Measurements from ENCODE around the gene CSMD2. TPM values are rescaled to one million over a fixed set of nuclear protein-coding genes. Genes with fewer than 3 reads are reported as not detected.

The CSMD2 gene
- polyA plus RNA-seq, 1 donor, result 0.36 TPM

DNA sequence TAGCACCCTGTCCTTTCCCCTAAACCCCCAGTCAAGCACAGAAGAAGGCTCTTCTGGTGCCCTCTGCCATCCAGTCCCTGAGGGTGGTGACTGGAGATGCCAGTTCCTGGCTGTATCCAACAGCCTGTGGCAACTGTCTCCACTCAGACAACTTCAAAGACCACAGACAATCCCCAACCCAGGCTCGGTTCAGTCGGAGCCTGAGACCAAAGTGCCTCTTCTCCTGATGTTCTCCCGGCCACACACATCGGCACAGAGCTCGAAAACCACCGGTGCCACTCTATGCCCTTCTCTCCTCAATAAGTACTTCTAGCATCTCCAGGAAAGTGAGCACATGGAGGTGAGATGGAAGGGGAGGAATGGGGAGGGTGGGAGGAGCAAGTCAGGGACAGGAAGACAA is 340.7 kb downstream of the CSMD2 start:
- WGBS (ENCODE audit: insufficient coverage, low lambda C conversion rate), result no CpG with 5 or more reads among the region's 6 CpGs
- no peaks in the 10 kb centered on the region for H3K27me3 ChIP-seq (ENCODE audit: control insufficient read depth, insufficient read depth, low read length)
- H3K4me3 ChIP-seq (ENCODE audit: low read length), result no peak overlapping the region
- H3K36me3 ChIP-seq (ENCODE audit: control insufficient read depth, insufficient read depth, low read length), result no peaks in the 10 kb centered on the region
- no peaks in the 10 kb centered on the region for H3K4me1 ChIP-seq (ENCODE audit: control insufficient read depth, insufficient read depth, low read length)
- no peaks in the 10 kb centered on the region for H3K9me3 ChIP-seq (ENCODE audit: control insufficient read depth, low read depth, low read length)
- DNase-seq, result no peak
- no peak overlapping the region for H3K27ac ChIP-seq (ENCODE audit: low read length)

DNA sequence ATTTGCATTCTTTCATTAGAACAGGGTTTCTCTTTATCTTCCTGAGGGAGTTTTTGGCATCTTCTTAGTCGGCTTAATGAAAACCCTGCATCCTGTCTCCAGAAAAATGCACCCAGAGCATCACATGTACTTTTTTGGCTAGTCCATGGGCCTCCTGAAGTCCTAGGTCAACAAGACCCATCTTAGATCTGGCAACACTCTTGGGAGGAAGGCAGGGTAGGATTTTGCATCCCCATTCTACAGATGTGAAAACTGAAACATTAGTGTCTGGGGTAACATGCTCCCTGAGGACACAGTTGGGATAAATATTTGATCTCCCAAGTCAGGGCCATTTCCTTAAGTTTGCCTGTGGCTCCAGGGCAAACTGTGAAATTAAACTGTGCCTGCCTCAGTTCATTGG is 341.2 kb downstream of the CSMD2 start:
- no CpG with 5 or more reads among the region's 1 CpG for WGBS (ENCODE audit: insufficient coverage, low lambda C conversion rate)
- no peaks in the 10 kb centered on the region for H3K9me3 ChIP-seq (ENCODE audit: control insufficient read depth, low read depth, low read length)
- H3K27me3 ChIP-seq (ENCODE audit: control insufficient read depth, insufficient read depth, low read length), result no peaks in the 10 kb centered on the region
- no peaks in the 10 kb centered on the region for H3K36me3 ChIP-seq (ENCODE audit: control insufficient read depth, insufficient read depth, low read length)
- H3K27ac ChIP-seq (ENCODE audit: low read length), result no peak overlapping the region
- H3K4me3 ChIP-seq (ENCODE audit: low read length), result no peak overlapping the region
- no peak for DNase-seq
- H3K4me1 ChIP-seq (ENCODE audit: control insufficient read depth, insufficient read depth, low read length), result no peaks in the 10 kb centered on the region

DNA sequence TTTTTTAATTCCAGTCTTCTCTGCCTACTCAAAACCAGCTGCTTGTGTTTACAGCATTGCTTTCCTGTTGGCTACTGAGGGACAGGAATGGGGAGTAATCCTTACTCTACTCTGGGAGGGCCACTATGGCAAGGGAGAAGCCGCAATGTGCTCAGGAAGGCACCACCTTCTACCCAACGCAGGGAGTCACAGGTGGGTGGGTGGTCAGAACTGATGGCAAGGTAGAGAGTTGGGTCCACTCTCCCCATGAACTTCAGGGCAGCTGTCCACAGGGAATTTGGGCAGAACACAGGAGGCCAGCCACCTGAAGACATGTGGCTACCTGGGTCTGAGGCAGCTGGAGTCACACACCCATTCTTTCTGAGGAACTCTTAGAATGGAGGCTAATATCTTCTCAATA is 341.6 kb downstream of the CSMD2 start:
- no peak overlapping the region for H3K4me3 ChIP-seq (ENCODE audit: low read length)
- no peaks in the 10 kb centered on the region for H3K27me3 ChIP-seq (ENCODE audit: control insufficient read depth, insufficient read depth, low read length)
- no peaks in the 10 kb centered on the region for H3K9me3 ChIP-seq (ENCODE audit: control insufficient read depth, low read depth, low read length)
- H3K27ac ChIP-seq (ENCODE audit: low read length), result no peak overlapping the region
- WGBS (ENCODE audit: insufficient coverage, low lambda C conversion rate), result no CpG with 5 or more reads among the region's 2 CpGs
- no peaks in the 10 kb centered on the region for H3K36me3 ChIP-seq (ENCODE audit: control insufficient read depth, insufficient read depth, low read length)
- no peak for DNase-seq
- H3K4me1 ChIP-seq (ENCODE audit: control insufficient read depth, insufficient read depth, low read length), result no peaks in the 10 kb centered on the region

DNA sequence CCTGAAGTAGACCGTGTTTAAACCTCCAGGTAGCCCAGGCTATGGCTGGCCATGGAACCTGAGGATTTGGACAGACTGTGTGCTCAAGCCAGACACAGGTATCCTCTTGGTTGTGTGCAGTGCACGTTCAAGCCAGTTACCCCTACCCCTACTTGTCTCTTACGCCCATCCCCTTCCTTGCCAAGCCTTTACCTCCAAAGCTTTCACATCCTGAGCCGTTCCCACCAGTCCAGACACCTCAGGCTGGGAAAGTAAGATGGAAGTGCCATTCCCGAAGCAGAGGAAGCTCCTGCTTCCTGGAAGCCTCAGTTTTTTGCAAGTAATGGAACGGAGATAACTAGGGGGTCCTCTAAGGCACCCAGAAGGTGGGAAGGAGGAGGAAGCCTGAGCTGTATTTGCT is 342.6 kb downstream of the CSMD2 start:
- no CpG with 5 or more reads among the region's 6 CpGs for WGBS (ENCODE audit: insufficient coverage, low lambda C conversion rate)

DNA sequence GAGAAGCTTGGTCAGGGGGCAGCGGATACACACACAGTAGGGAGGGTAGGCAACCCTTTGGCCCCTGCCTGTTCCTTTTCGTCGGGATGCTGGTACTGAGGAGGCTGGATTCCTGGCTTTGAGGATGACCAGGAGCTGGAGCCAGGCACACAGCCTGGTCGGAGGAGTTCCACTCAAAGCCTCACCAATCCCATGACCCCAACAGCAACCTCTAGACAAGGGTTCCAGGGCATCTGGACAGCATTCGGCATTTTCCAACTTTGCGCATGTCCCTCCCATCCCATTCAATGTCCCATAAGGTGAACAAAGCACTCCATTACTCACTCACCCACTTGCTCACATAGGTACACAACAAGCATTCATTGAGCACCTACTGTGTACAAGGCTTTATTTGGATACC is 343.7 kb downstream of the CSMD2 start:
- H3K27ac ChIP-seq (ENCODE audit: low read length), result no peak overlapping the region
- H3K9me3 ChIP-seq (ENCODE audit: control insufficient read depth, low read depth, low read length), result no peaks in the 10 kb centered on the region
- no peak overlapping the region for H3K4me3 ChIP-seq (ENCODE audit: low read length)
- no peak for DNase-seq
- H3K4me1 ChIP-seq (ENCODE audit: control insufficient read depth, insufficient read depth, low read length), result no peaks in the 10 kb centered on the region
- H3K36me3 ChIP-seq (ENCODE audit: control insufficient read depth, insufficient read depth, low read length), result no peaks in the 10 kb centered on the region
- H3K27me3 ChIP-seq (ENCODE audit: control insufficient read depth, insufficient read depth, low read length), result no peaks in the 10 kb centered on the region
- no CpG with 5 or more reads among the region's 6 CpGs for WGBS (ENCODE audit: insufficient coverage, low lambda C conversion rate)

More for the DNA sequence above, 342.6 kb downstream of the CSMD2 start:
- Histone ChIP-seq H3K4me1 (ENCODE audit: control insufficient read depth, insufficient read depth, low read length) (no peaks in the 10 kb centered on the region), H3K9me3 (ENCODE audit: control insufficient read depth, low read depth, low read length) (no peaks in the 10 kb centered on the region), H3K27ac (ENCODE audit: low read length) (no peak overlapping the region), H3K36me3 (ENCODE audit: control insufficient read depth, insufficient read depth, low read length) (no peaks in the 10 kb centered on the region), H3K27me3 (ENCODE audit: control insufficient read depth, insufficient read depth, low read length) (no peaks in the 10 kb centered on the region), H3K4me3 (ENCODE audit: low read length) (no peak overlapping the region)
- no peak for DNase-seq

DNA sequence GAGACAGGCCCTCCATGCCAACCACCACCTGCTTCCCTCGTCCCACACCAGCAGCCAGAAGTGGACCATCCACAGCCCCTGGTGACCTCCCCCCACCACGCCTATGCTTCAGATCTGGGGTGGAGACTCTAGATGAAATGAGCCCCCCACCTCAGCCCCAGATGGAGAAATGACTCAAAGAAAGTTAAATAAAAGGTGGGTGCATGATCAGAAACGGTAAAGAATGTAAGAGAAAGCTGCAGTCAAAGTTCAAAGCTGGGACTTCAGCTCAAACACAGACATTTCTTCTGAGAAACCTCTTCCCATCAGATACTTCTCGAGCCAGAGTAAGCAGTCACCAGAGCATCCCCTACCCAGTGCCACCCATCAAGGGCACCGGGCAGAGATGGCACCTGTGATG is 344.2 kb downstream of the CSMD2 start:
- Histone ChIP-seq H3K36me3 (ENCODE audit: control insufficient read depth, insufficient read depth, low read length) (no peaks in the 10 kb centered on the region), H3K9me3 (ENCODE audit: control insufficient read depth, low read depth, low read length) (no peaks in the 10 kb centered on the region), H3K27me3 (ENCODE audit: control insufficient read depth, insufficient read depth, low read length) (no peaks in the 10 kb centered on the region), H3K4me1 (ENCODE audit: control insufficient read depth, insufficient read depth, low read length) (no peaks in the 10 kb centered on the region), H3K4me3 (ENCODE audit: low read length) (no peak overlapping the region), H3K27ac (ENCODE audit: low read length) (no peak overlapping the region)
- no CpG with 5 or more reads among the region's 5 CpGs for WGBS (ENCODE audit: insufficient coverage, low lambda C conversion rate)
- no peak for DNase-seq

DNA sequence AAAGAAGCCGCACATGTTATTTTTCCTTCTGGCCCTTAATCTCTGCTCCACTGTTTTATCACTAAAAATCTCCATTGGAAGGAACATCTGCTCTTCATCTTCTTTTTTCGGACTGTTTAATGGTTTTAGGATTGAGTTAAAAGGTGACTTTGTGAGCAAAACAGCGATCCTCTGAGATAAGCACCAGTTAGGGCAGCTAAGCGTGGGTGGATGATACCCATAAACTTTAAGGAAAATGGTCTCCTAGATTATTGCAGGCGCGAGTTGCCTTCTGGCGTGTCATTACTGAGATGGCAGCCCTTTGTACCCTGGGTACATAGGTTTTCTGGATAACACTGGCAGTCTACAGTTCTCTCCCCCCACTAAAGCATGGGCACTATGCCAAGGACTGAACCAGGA is 345.1 kb downstream of the CSMD2 start:
- no peak for DNase-seq
- H3K36me3 ChIP-seq (ENCODE audit: control insufficient read depth, insufficient read depth, low read length), result no peaks in the 10 kb centered on the region
- no peaks in the 10 kb centered on the region for H3K27me3 ChIP-seq (ENCODE audit: control insufficient read depth, insufficient read depth, low read length)
- H3K4me1 ChIP-seq (ENCODE audit: control insufficient read depth, insufficient read depth, low read length), result no peaks in the 10 kb centered on the region
- no peak overlapping the region for H3K27ac ChIP-seq (ENCODE audit: low read length)
- no peak overlapping the region for H3K4me3 ChIP-seq (ENCODE audit: low read length)
- H3K9me3 ChIP-seq (ENCODE audit: control insufficient read depth, low read depth, low read length), result no peaks in the 10 kb centered on the region
- no CpG with 5 or more reads among the region's 7 CpGs for WGBS (ENCODE audit: insufficient coverage, low lambda C conversion rate)

DNA sequence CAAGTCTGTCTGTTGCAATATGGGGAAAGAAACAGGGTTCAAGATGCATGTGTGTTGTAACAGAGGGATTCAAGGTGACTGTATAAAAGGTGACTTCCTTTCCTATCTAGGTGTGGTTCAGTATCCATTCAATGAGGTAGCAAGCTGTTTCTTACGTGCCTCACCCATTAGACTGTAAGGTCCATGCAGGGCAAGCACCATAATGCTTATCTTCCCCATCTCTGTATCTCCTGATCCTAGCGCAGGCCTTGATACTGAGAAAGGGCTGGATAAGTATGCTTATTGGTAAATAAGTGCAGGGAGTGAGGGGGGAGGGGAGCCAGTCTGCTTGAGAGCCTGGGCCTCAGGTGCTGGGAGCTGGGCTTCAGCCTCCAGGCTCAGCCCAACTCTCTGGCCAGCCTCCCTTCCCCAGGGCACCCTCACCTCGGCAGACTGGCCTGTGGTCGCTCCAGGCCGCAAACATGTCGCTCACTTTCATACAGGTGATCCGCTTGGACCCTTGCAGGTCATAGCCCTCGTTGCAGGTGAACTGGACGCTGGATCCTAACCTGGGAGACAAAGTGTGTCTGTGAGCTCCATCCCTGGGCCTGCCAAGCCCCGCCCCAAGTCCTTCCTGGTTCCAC is 345.6 kb downstream of the CSMD2 start:
- no CpG with 5 or more reads among the region's 10 CpGs for WGBS (ENCODE audit: insufficient coverage, low lambda C conversion rate)

DNA sequence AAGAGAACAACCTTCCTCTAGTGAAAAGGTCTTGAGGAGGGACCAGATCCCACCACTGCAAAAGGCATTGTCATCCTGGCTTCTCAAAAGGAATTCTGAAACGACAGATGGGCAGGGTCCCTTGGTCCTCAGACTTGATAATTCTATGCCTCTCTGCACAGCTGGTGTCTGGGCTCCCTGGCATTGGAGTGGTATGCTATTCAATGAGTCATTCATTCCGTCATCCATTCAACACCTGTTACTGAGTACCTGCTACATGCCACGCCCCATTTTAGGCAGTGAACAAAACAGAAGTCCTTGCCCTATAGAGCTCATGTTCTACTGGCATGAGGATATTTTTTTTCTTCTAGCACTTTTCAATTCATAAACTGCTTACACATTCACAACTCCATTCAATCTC is 347.0 kb downstream of the CSMD2 start:
- Histone ChIP-seq H3K9me3 (ENCODE audit: control insufficient read depth, low read depth, low read length) (no peaks in the 10 kb centered on the region), H3K27me3 (ENCODE audit: control insufficient read depth, insufficient read depth, low read length) (no peaks in the 10 kb centered on the region), H3K36me3 (ENCODE audit: control insufficient read depth, insufficient read depth, low read length) (no peaks in the 10 kb centered on the region), H3K27ac (ENCODE audit: low read length) (no peak overlapping the region), H3K4me1 (ENCODE audit: control insufficient read depth, insufficient read depth, low read length) (no peaks in the 10 kb centered on the region), H3K4me3 (ENCODE audit: low read length) (no peak overlapping the region)
- DNase-seq, result no peak
- no CpG with 5 or more reads among the region's 3 CpGs for WGBS (ENCODE audit: insufficient coverage, low lambda C conversion rate)

More for the DNA sequence above, 345.6 kb downstream of the CSMD2 start:
- no peaks in the 10 kb centered on the region for H3K4me1 ChIP-seq (ENCODE audit: control insufficient read depth, insufficient read depth, low read length)
- no peaks in the 10 kb centered on the region for H3K36me3 ChIP-seq (ENCODE audit: control insufficient read depth, insufficient read depth, low read length)
- no peak overlapping the region for H3K4me3 ChIP-seq (ENCODE audit: low read length)
- no peaks in the 10 kb centered on the region for H3K9me3 ChIP-seq (ENCODE audit: control insufficient read depth, low read depth, low read length)
- H3K27me3 ChIP-seq (ENCODE audit: control insufficient read depth, insufficient read depth, low read length), result no peaks in the 10 kb centered on the region
- DNase-seq, result no peak
- no peak overlapping the region for H3K27ac ChIP-seq (ENCODE audit: low read length)

DNA sequence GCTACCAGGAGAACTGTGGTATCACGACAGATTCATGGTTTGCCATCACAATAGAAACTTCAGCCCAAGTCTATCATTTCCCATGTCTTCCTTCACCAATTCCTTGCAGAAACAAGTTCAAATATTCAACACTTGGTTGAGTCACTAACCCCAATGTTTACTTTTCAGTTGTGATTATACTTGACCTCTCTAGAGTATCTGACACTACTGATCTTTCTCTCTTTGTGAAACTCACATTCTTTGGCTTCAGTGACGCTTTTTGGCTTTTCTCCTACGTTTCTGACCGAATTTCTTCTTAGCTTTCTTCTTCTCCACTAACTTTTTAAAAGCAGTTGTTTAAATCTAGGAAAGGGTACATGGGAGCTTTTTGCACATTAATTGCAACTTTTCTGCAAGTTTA is 350.0 kb downstream of the CSMD2 start:
- H3K27me3 ChIP-seq (ENCODE audit: control insufficient read depth, insufficient read depth, low read length), result no peaks in the 10 kb centered on the region
- H3K4me3 ChIP-seq (ENCODE audit: low read length), result no peak overlapping the region
- 82% methylated on average over 4 of the region's 4 CpGs for WGBS (ENCODE audit: insufficient coverage, low lambda C conversion rate)
- DNase-seq, result no peak
- H3K9me3 ChIP-seq (ENCODE audit: control insufficient read depth, low read depth, low read length), result no peaks in the 10 kb centered on the region
- no peak overlapping the region for H3K27ac ChIP-seq (ENCODE audit: low read length)
- H3K4me1 ChIP-seq (ENCODE audit: control insufficient read depth, insufficient read depth, low read length), result no peaks in the 10 kb centered on the region
- no peaks in the 10 kb centered on the region for H3K36me3 ChIP-seq (ENCODE audit: control insufficient read depth, insufficient read depth, low read length)

DNA sequence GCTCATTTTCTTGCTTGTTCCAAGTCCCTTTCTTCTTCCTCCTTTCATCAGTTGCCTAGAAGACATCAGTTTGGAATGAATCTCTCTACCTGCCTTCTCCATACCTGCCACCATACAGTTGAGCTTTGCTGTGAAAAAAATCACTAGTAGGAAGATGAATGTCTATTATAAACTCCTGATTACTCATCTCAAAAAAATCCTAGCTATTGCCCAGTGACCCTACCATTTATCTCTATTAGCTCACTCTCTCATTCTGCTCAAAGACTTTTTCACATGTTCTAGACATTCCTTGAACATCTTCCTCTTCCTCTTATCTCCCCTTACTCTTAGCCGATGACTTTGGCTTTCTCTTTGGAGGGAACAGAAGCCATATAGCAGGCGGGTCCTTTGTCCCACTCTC is 350.9 kb downstream of the CSMD2 start:
- WGBS (ENCODE audit: insufficient coverage, low lambda C conversion rate), result 94% methylated on average over 2 of the region's 2 CpGs
- Histone ChIP-seq H3K36me3 (ENCODE audit: control insufficient read depth, insufficient read depth, low read length) (no peaks in the 10 kb centered on the region), H3K27me3 (ENCODE audit: control insufficient read depth, insufficient read depth, low read length) (no peaks in the 10 kb centered on the region), H3K4me3 (ENCODE audit: low read length) (no peak overlapping the region), H3K27ac (ENCODE audit: low read length) (no peak overlapping the region), H3K9me3 (ENCODE audit: control insufficient read depth, low read depth, low read length) (no peaks in the 10 kb centered on the region), H3K4me1 (ENCODE audit: control insufficient read depth, insufficient read depth, low read length) (no peaks in the 10 kb centered on the region)
- no peak for DNase-seq
